Fibroblast of pulmonary artery (primary cell): ENCODE data around the gene CKMT2.

ENCODE experiments used
- DNase-seq: peaks from one replicate; pipeline ENCODE4 v3.0.0-alpha.2; 2010; ENCODE audit warnings: low read depth
- H3K4me3 ChIP-seq: replicated peaks from 2 replicates; pipeline ENCODE4 v1.5.1; 2011; ENCODE audit warnings: low read depth, mild to moderate bottlenecking, control low read depth, low read length, moderate library complexity
- CTCF ChIP-seq: IDR thresholded peaks from 2 replicates; pipeline ENCODE4 v1.5.1; 2011; ENCODE audit warnings: mild to moderate bottlenecking, control low read depth, low read length, inconsistent platforms; ENCODE audit errors: missing control alignments

The CKMT2 gene

GRCh38 chr5:81300921-81301270 lies 67.8 kb downstream of the CKMT2 start:
- no peak for TF ChIP-seq CTCF
- peak overlapping the region; percentile 94 for H3K4me3 ChIP-seq
- DNase-seq: no peak

- peak; percentile 97 for DNase-seq
- TF ChIP-seq CTCF: peak; percentile 30
Observed at GRCh38 chr5:81301271-81302015, 68.3 kb downstream of the CKMT2 start, which contains the start of gene ZCCHC9. Gene ZCCHC9 (plus strand): TSS chr5:81301587. CDS start chr5:81304758, 3,171 bp downstream.

GRCh38 chr5:81302596-81302995 lies 69.5 kb downstream of the CKMT2 start:
- peak overlapping the region; percentile 94 for H3K4me3 ChIP-seq
- no peak for TF ChIP-seq CTCF
- no peak for DNase-seq

More at GRCh38 chr5:81301271-81302015, 68.3 kb downstream of the CKMT2 start, which contains the start of gene ZCCHC9:
- H3K4me3 ChIP-seq: peak within 1 kb of the TSS; percentile 94

- peak; percentile 35 for DNase-seq
- H3K4me3 ChIP-seq: no peak overlapping the region
- no peak for TF ChIP-seq CTCF
Observed at GRCh38 chr5:81303563-81303962, 70.4 kb downstream of the CKMT2 start.

GRCh38 chr5:81305785-81306184 lies 72.7 kb downstream of the CKMT2 start:
- H3K4me3 ChIP-seq: no peak overlapping the region
- no peak for TF ChIP-seq CTCF
- DNase-seq: no peak

- TF ChIP-seq CTCF: no peak
- no peak overlapping the region for H3K4me3 ChIP-seq
Observed at GRCh38 chr5:81308836-81309235, 75.7 kb downstream of the CKMT2 start.

More at GRCh38 chr5:81308836-81309235, 75.7 kb downstream of the CKMT2 start:
- no peak for DNase-seq
